ENCODE measurements around the gene CTNNA3. TPM values are rescaled to one million over a fixed set of nuclear protein-coding genes. Genes with fewer than 3 reads are reported as not detected.

The CTNNA3 gene
- total RNA-seq, 2 experiments from 2014 or later = 0.30 TPM; not detected in 1

- intact Hi-C loops (cut with DNase I, micrococcal nuclease) = no loop called here
- ChIA-PET POLR2A (no interaction called here), CTCF (no interaction called here)
- H3K9me3 Mint-ChIP-seq (ENCODE audit: low read depth) = peaks cover 10% of the 10 kb centered on the region
- H3K27ac Mint-ChIP-seq = no peak overlapping the region
- H3K4me1 Mint-ChIP-seq = no peaks in the 10 kb centered on the region
- H3K27me3 Mint-ChIP-seq = no peaks in the 10 kb centered on the region
- ATAC-seq = no peak
- no peaks in the 10 kb centered on the region for H3K36me3 Mint-ChIP-seq (ENCODE audit: low read depth)
- no peak overlapping the region for H3K4me3 Mint-ChIP-seq
- no peak for DNase-seq
Observed at GRCh38 chr10:65891073-65891981, 1804.7 kb downstream of the CTNNA3 start.

- Mint-ChIP-seq H3K4me3 (no peak overlapping the region), H3K9me3 (ENCODE audit: low read depth) (peaks cover 5% of the 10 kb centered on the region), H3K27me3 (no peaks in the 10 kb centered on the region), H3K4me1 (no peaks in the 10 kb centered on the region), H3K36me3 (ENCODE audit: low read depth) (no peaks in the 10 kb centered on the region), H3K27ac (no peak overlapping the region)
- ATAC-seq (no peak), DNase-seq (no peak)
- intact Hi-C loops (cut with DNase I, micrococcal nuclease) = no loop called here
- ChIA-PET POLR2A (no interaction called here), CTCF (no interaction called here)
Observed at GRCh38 chr10:65864529-65864928, 1831.5 kb downstream of the CTNNA3 start.

GRCh38 chr10:65864036-65864435 lies 1832.0 kb downstream of the CTNNA3 start:
- H3K9me3 Mint-ChIP-seq (ENCODE audit: low read depth) = peaks cover 5% of the 10 kb centered on the region
- H3K27me3 Mint-ChIP-seq = no peaks in the 10 kb centered on the region
- ChIA-PET CTCF (no interaction called here), POLR2A (no interaction called here)
- H3K27ac Mint-ChIP-seq = no peak overlapping the region
- no peak for ATAC-seq
- no peaks in the 10 kb centered on the region for H3K4me1 Mint-ChIP-seq
- H3K36me3 Mint-ChIP-seq (ENCODE audit: low read depth) = no peaks in the 10 kb centered on the region
- no peak overlapping the region for H3K4me3 Mint-ChIP-seq
- no peak for DNase-seq
- intact Hi-C loops (cut with DNase I, micrococcal nuclease) = no loop called here

Small RNA genes lying within 50 kb of the gene (microRNA-seq; reads per million reads assigned to microRNA genes)
- gene MIR7151 (ENCODE audit: borderline replicate concordance) = not detected

Other genes with a start within 250 kb of the CTNNA3 start
- gene DNAJC12, start 142.0 kb upstream of the CTNNA3 start, total RNA-seq = 1 to 10 TPM; 6.6 to 7.0 TPM
- 10 to 100 TPM; 19.6 to 23.5 TPM for gene SIRT1, start 188.5 kb upstream of the CTNNA3 start, total RNA-seq

Data from activated CD4-positive, alpha-beta T cell treated with anti-CD3 and anti-CD28 coated beads for 36 hours (primary cell).